HG03175 (cell line): Measurements from ENCODE around the gene DAPK2.

Experiments
- ATAC-seq: cut with Tn5 transposase; IDR thresholded peaks from one replicate; pipeline ENCODE4 v1.9.1; 2021; ENCODE audit warnings: mild to moderate bottlenecking, moderate library complexity; ENCODE audit not compliant: unreplicated experiment

The DAPK2 gene

GRCh38 chr15:63999177-63999576 is 47.1 kb downstream of the DAPK2 start:
- ATAC-seq: no peak

GRCh38 chr15:63998489-63998888 is 47.8 kb downstream of the DAPK2 start:
- ATAC-seq: no peak

GRCh38 chr15:63997715-63998442 is 48.4 kb downstream of the DAPK2 start:
- ATAC-seq: no peak

- ATAC-seq: no peak
Measured at GRCh38 chr15:63996794-63997357, 49.4 kb downstream of the DAPK2 start.

DNA sequence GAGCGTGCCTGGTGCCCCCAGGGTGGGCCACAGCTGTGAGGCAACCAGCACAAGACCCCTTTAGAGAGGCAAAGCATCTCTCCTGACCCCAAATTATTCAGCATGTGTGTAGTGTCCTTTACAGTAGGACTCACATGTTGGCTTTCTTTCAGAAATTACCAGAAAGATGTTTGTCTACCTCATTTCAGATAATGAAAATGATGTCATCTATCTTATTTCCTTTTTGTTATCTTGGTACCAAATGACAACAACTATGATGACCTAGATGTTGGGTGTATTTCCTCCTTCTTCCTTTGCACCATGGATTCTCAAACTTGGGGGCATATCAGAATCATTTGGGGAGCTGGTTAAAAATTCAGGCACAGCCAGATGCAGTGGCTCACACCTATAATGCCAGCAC is 50.5 kb downstream of the DAPK2 start:
- no peak for ATAC-seq

- ATAC-seq: no peak
Measured at GRCh38 chr15:63994073-63994600, 52.1 kb downstream of the DAPK2 start.

DNA sequence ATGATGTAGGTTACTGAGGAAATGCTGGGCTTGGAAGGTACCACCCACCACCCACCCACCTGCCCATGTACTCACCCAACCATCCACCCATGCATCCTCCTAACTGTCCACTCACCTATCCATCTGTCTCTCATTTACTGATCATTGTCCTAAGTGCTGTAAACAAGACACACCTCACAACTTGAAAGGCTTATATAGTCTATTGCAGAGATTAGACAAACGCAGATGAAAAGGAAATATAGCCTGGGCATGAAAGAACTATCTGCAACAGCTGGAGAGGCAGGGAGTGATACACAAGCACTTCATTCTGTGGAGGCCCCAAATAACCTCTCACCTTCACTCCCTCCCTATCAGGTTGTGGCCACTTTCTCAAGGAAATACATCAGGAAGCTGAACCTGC is 54.0 kb downstream of the DAPK2 start:
- ATAC-seq: no peak

DNA sequence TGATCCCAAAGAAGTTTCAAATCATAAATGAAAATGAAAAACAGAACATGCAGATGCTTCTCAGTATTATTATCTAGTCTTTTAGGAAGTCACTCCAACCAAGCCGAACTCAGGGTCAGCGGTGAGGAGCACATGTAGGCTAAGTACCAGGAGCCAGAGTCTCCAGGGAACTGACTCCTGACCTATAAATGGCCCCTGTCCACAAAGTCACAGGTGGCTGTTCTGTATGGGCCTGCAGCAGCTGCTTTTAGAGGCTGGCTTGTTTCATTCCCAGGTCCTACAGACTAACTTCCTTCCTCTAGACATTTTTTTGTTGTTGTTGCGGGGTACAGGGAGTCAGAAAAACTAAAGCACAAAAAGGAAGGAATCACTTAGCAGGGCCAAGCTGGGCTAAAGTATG is 54.6 kb downstream of the DAPK2 start:
- ATAC-seq: no peak

DNA sequence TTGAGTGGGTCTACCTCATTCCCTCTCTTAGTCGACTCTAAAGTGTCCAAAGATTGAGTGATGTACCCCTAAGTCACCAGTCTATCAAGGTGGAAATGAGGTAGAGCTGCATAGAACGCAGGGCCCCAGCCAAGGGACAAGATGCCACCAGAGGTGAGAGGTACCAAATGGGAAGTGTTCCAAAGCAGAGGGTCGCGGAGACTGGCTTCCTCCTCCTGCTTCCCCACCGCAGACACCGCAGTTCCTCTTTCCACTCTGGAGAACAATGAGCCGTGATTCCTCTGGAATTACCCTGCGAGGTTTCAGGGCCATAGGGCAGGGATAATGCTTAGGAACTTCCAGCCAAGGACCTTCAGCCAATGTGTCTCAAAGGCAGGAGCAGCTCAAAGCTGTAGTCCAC is 55.8 kb downstream of the DAPK2 start:
- ATAC-seq: no peak

DNA sequence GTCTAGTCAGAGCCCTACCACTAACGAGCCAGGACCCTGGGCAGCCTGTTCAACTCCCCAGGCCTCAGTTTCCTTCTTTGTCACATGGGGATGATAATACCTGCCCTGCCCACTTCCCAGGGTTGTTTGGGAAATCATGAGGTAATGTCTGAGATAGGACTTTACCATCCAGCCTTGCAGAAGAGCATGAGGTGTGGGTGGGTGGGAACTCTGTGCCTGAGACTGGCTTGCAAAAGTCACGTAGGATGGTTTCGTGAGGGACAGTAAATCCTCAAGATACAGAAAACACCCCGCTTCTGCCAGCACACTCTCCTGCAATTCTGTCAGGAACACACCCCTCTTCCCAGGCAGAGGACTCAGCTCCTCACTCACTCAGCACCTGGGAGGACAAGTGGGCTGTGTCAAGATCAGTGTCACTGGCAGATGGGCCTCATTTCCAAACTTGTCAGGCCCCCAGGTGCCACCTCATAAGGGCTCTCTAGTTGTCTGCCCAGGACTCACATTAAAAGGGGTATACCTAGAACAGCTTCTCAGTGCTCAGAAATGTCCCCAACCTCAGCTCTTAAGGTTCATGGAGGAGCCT is 58.4 kb downstream of the DAPK2 start:
- no peak for ATAC-seq

DNA sequence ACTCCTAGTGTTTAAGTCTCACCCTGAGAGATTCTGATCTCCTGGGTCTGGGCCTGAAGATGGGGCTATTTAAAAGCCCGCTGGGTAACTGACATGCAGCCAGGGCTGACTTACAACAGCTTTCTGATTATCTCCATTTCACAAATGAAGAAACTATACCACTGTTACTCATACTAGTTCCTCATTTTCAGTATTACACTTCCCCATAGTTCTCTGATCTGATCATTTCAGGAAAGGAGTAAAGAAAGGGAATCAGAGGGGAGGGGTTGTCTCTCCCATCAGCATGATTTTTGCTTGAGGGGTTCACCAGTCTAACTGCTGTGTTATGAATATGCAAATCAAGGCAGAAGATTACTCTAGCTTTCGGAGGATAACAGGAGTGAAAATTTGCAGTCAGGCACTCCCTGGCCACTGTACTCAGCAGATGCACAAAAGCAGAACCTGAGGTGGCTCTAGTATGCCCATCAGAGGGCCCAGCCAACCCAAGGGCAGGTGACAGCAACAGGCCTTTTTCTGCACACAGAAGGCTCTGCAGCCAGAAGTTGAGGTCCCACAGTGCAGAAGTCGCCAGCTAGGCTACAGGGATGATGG is 59.4 kb downstream of the DAPK2 start:
- ATAC-seq: peak; percentile 76

GRCh38 chr15:63986185-63986680 is 60.1 kb downstream of the DAPK2 start:
- peak; percentile 5 for ATAC-seq

DNA sequence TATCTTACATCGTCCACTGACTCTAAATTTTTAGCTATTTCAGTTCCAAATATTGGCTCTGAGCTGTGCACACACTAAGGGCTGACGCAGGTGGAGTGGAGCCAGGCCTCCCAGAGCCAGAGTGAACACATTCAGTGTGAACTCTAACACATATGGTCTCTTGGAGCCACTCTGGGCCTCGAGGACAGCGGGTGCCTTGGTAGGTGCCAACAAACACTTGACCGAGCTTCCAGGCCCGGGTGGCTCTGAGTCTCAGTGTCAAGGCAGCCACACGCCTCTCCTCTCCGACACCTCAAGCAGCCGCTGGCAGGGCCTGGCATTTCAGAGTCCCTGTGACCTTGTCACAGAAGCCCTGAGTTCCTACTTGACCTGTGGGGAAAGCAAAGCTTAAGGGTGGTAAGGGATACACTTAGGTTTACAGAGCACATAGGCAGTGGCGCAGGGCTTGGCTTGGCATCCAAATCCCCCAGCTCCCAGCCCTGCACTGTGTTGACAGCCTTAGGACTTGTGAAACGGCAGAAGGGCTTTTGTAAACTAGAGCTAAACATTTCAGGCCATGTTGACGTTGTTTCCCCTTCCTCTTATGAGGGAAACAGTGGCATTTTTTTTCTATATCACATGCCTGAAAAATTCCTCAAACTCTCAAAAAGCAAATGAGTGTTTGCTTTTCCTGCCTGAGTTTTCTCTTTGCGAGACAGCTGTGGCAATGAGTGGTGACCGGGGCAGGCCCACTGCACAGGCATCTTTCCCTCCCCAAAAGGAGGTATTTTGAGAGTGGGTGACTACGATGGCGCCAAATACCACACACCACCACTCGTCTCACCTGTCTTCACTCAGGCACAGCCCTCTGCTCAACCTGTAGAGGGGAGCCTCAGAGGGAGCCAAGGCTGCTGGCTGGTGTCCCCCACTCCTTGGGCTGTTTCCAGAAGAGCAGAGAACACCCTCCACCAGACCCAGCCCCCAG is 60.8 kb downstream of the DAPK2 start:
- ATAC-seq: no peak

GRCh38 chr15:63984331-63984730 is 62.0 kb downstream of the DAPK2 start:
- ATAC-seq: no peak

DNA sequence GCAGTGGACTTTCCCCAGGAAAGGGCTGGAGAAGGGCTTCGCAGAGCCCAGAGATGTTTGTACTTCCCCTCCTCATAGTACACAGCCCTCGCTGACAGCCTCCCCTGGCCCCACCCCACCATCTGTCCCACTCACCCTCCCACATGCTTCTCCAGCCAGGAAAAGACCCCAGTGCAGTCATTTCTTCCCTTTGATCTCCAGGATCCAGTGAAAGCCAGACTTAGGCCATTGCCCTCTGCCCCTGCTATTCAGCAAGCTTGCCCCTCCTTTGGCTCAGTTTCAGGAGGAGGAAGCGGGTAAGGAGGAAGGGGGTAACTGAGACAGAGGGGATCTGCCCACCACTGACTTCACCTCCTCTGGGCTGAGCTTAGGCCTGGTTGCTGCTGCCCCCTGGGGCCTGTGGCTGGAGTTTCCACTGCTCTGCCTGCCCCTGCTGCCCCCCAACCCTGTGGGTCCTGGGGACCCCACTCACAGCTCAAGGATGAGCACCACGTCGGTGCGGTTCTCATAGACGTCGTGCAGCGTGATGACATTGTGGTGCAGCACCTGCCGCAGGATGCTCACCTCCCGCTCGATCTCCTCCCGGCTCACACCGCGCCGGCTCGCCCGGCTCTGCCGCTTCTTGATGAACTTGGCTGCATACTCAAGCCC is 63.1 kb downstream of the DAPK2 start:
- no peak for ATAC-seq

- ATAC-seq: no peak
Measured at GRCh38 chr15:63982381-63982854, 63.9 kb downstream of the DAPK2 start.

DNA sequence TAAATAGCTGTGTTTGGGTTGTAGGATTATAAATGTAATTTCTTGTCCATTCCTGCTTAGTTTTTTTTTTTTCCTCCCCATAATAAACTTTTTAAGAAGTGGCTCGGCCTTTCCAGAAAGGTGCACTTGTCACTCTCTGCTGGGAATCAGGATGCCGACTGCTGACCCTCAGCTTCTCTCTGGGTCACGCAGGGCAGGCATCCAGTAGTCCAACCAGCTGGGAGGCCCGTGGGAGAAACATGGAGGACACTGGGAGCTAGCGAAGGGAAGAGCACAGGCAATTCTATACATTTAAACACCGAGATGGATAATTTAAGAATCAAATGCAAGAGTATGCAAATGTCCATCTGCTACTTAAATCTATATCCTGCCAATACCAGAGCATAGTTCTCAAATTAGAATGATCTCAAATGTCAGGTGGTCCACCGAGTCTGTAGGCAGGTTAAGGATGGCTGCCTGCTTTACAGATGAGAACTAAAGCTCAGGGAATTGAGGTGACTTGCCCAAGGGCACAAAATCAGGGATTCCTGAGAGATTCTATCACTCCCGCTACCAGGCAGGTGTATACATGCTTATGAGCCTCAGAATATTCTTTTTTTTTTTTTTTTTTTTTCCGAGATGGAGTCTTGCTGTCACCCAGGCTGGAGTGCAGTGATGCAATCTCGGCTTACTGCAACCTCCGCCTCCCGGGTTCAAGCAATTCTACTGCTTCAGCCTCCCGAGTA is 64.5 kb downstream of the DAPK2 start:
- no peak for ATAC-seq

DNA sequence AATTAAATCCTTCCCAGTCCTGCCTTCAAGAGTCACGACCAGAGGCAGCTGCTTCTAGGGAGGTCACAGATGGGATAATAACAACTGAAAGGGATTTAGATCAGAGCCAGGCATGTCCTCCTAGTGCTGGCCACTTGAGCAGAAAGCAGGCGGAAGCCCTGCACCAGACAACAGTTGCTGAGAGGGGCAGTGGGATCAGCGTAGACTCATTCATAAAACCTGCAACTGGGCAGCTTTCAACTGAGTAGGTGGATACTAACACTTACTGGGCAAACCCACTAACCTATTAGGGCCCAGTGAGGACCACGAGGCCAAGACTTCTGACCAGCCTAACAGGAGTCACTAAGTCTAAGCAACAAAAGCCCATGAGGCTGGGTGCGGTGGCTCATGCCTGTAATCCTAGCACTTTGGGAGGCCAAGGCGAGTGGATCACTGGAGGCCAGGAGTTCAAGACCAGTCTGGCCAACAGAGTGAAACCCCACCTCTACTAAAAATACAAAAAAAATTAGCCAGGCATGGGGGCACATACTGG is 67.0 kb downstream of the DAPK2 start:
- ATAC-seq: no peak
